ENCODE results near the gene OIP5.
A peak's percentile ranks its signal among the peaks of the same experiment; 100 is the strongest.

Gene OIP5

GRCh38 chr15:41332194-41333025, at the start of gene OIP5, which contains the start of gene NUSAP1:
OIP5 (minus strand) TSS chr15:41332591; CDS start chr15:41332561, 30 bp downstream.
NUSAP1 (plus strand) TSS chr15:41332881; CDS start chr15:41332958, 77 bp downstream.
- H3K27ac ChIP-seq = peak within 1 kb of the TSS; percentile 13 to 60

GRCh38 chr15:41377978-41378377, 45.6 kb upstream of the OIP5 start:
- Histone ChIP-seq H3K9me3 (no peaks in the 10 kb centered on the region), H3K4me3 (no peak overlapping the region), H3K27ac (no peak overlapping the region), H3K36me3 (no peaks in the 10 kb centered on the region), H3K27me3 (no peaks in the 10 kb centered on the region), H3K4me1 (no peaks in the 10 kb centered on the region)
- no peak for DNase-seq
- intact Hi-C loops (cut with DNase I; ENCODE audit: low total_unique reads) = no loop called here
- TF ChIP-seq, protein P1, sequence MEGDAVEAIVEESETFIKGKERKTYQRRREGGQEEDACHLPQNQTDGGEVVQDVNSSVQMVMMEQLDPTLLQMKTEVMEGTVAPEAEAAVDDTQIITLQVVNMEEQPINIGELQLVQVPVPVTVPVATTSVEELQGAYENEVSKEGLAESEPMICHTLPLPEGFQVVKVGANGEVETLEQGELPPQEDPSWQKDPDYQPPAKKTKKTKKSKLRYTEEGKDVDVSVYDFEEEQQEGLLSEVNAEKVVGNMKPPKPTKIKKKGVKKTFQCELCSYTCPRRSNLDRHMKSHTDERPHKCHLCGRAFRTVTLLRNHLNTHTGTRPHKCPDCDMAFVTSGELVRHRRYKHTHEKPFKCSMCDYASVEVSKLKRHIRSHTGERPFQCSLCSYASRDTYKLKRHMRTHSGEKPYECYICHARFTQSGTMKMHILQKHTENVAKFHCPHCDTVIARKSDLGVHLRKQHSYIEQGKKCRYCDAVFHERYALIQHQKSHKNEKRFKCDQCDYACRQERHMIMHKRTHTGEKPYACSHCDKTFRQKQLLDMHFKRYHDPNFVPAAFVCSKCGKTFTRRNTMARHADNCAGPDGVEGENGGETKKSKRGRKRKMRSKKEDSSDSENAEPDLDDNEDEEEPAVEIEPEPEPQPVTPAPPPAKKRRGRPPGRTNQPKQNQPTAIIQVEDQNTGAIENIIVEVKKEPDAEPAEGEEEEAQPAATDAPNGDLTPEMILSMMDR (IDR thresholded peaks at IDR 0.05) = no peak

More at GRCh38 chr15:41332194-41333025, at the start of gene OIP5, which contains the start of gene NUSAP1:
- H3K4me3 ChIP-seq = peak within 1 kb of the TSS; percentile 84 to 94
- peak; percentile 98 for DNase-seq
- H3K36me3 ChIP-seq = no peaks in the 10 kb centered on the region
- H3K4me1 ChIP-seq = peaks cover 0 to 13% (median 7%) of the 10 kb centered on the region in 4 donors
- no peaks in the 10 kb centered on the region for H3K9me3 ChIP-seq
- TF ChIP-seq, protein P1 (IDR thresholded peaks at IDR 0.05) = peak; percentile 63 to 74
- no peaks in the 10 kb centered on the region for H3K27me3 ChIP-seq
- intact Hi-C loops (cut with DNase I; ENCODE audit: low total_unique reads) = no loop called here

DNA sequence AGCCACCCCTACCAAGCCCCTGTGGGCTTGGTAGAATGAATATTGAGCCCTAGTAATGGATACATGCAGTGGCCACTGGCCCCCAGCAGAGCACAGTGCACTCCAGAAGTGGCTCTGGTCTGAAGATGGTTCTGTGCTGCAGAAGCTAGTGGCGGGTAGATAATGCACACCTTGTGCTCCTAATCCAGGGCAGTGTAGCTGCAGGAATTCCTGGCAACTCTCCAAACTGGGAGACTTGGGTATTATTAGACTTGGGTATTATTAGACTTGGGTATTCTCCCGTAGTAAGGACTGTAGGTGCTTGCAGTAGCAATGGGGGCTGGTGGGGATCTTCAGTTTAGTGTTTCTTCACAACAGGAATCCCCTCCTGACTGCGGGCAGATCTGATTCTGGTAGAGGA, 35.0 kb upstream of the OIP5 start:
- H3K27me3 ChIP-seq = no peaks in the 10 kb centered on the region
- no peak overlapping the region for H3K27ac ChIP-seq
- DNase-seq = no peak
- H3K9me3 ChIP-seq = peaks cover 0 to 2% (median 0%) of the 10 kb centered on the region in 3 donors
- no peak overlapping the region for H3K4me3 ChIP-seq
- intact Hi-C loops (cut with DNase I; ENCODE audit: low total_unique reads) = no loop called here
- no peaks in the 10 kb centered on the region for H3K36me3 ChIP-seq
- TF ChIP-seq, protein P1 (IDR thresholded peaks at IDR 0.05) = no peak
- H3K4me1 ChIP-seq = no peaks in the 10 kb centered on the region

GRCh38 chr15:41354371-41354770, 22.0 kb upstream of the OIP5 start:
- no peaks in the 10 kb centered on the region for H3K36me3 ChIP-seq
- H3K27ac ChIP-seq = no peak overlapping the region

GRCh38 chr15:41350057-41350717, 17.8 kb upstream of the OIP5 start:
- H3K27me3 ChIP-seq = no peaks in the 10 kb centered on the region
- no peak for DNase-seq
- no peak overlapping the region for H3K4me3 ChIP-seq
- H3K27ac ChIP-seq = no peak overlapping the region
- intact Hi-C loops (cut with DNase I; ENCODE audit: low total_unique reads) = no loop called here
- TF ChIP-seq, protein P1 (IDR thresholded peaks at IDR 0.05) = no peak
- H3K4me1 ChIP-seq = no peaks in the 10 kb centered on the region
- no peaks in the 10 kb centered on the region for H3K36me3 ChIP-seq
- H3K9me3 ChIP-seq = no peaks in the 10 kb centered on the region

More at GRCh38 chr15:41354371-41354770, 22.0 kb upstream of the OIP5 start:
- no peak overlapping the region for H3K4me3 ChIP-seq
- H3K27me3 ChIP-seq = no peaks in the 10 kb centered on the region
- no peaks in the 10 kb centered on the region for H3K4me1 ChIP-seq
- intact Hi-C loops (cut with DNase I; ENCODE audit: low total_unique reads) = no loop called here
- H3K9me3 ChIP-seq = no peaks in the 10 kb centered on the region
- TF ChIP-seq, protein P1 (IDR thresholded peaks at IDR 0.05) = no peak
- no peak for DNase-seq

Measured in tibial artery (tissue), 4 donors.